GM12875 (cell line): ENCODE measurements around the gene CACNA1C.

Experiments used
- H3K4me3 ChIP-seq: one replicate; pipeline ENCODE4 v1.5.1; 2011; ENCODE audit warnings: low read depth, low read length, control low read depth
- CTCF ChIP-seq: IDR thresholded peaks from 2 replicates; pipeline ENCODE4 v1.5.1; 2011; ENCODE audit warnings: low read depth, mild to moderate bottlenecking, control low read depth, inconsistent platforms, low read length, moderate library complexity, borderline replicate concordance; ENCODE audit not compliant: insufficient read depth

Gene CACNA1C

GRCh38 chr12:2053691-2054090, 904 bp downstream of the CACNA1C start:
- TF ChIP-seq CTCF = no peak
- H3K4me3 ChIP-seq = no peak overlapping the region

- H3K4me3 ChIP-seq = no peak overlapping the region
- TF ChIP-seq CTCF = no peak
Measured at GRCh38 chr12:2054091-2055018, 1.6 kb downstream of the CACNA1C start.

GRCh38 chr12:2057041-2057794, 4.4 kb downstream of the CACNA1C start:
- H3K4me3 ChIP-seq = no peak overlapping the region
- TF ChIP-seq CTCF = peak; percentile 75

GRCh38 chr12:2057795-2058408, 5.1 kb downstream of the CACNA1C start:
- TF ChIP-seq CTCF = no peak
- no peak overlapping the region for H3K4me3 ChIP-seq

- H3K4me3 ChIP-seq = no peak overlapping the region
- no peak for TF ChIP-seq CTCF
Measured at GRCh38 chr12:2058837-2059236, 6.0 kb downstream of the CACNA1C start.

GRCh38 chr12:2061402-2061801, 8.6 kb downstream of the CACNA1C start:
- TF ChIP-seq CTCF = no peak
- no peak overlapping the region for H3K4me3 ChIP-seq

GRCh38 chr12:2064071-2064507, 11.3 kb downstream of the CACNA1C start:
- H3K4me3 ChIP-seq = no peak overlapping the region
- no peak for TF ChIP-seq CTCF
